Skin epidermis (tissue), 12 donors: ENCODE results near the gene PSD2.
A peak's percentile ranks its signal among the peaks of the same experiment; 100 is the strongest.

ENCODE experiments used
- H3K27ac ChIP-seq, 21 experiments: fragments of 200-600 bp; sonication (generic) in 11 of 21; one replicate each; pipeline ENCODE4 v1.5.0; 2020; ENCODE audit warnings: mild to moderate bottlenecking in 3 of 21, inconsistent platforms in 2 of 21, moderate library complexity in 2 of 21
- H3K4me3 ChIP-seq, 7 experiments: fragments of 200-600 bp; sonication (generic) in 2 of 7; one replicate each; pipeline ENCODE4 v1.5.0; 2020; ENCODE audit warnings: inconsistent platforms in 2 of 7, mild to moderate bottlenecking in 2 of 7, moderate library complexity in 1 of 7

The PSD2 gene

DNA sequence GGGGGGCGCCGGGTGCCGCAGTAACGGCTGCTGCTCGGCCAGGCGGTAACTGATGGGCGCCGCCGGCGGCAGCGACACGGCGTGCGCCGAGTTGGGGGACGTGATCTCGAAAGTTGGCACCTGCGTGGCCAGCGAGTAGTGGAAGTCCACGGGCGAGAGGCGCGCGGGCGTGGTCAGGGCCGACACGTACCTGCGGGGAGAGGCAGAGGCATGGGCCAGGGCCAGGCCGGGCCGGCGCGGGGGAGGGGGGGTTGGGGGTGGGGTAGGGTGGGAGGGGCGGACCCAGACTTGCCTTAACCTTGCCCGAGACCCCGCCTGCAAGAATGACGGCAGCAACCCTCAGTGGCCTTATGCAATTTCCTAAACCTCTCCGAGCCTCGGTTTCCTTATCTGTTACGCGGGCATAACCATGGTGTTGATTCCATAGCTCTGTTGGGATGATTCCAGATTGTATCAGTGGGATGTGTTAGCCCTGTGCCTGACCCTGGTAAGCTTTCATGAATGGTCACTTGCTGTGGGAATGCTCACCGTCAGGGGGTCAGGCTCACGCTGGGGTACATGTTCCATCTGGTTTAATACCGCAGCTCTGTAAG is 53.0 kb downstream of the PSD2 start:
- peak overlapping the region; percentile 39 to 63 (median 45) for H3K4me3 ChIP-seq

DNA sequence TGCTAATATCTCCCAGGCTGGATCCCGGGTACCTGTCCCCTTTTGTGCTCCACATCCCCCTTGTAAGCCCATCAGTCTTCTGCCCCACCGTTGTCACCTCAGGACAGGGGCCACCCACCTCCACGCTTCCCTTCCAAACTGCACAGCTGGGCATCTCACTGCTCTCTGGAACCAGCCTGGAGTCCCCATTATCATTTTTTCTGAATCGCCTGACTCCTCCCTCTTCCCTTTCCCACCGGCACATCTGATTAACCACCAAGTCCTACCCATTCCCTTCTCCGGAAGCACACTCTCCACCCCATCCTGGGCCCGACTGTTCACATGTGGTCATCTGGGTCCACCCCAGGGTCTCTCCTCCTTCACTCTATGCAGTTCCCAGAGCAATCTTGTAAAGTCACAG is 53.9 kb downstream of the PSD2 start:
- Histone ChIP-seq H3K27ac (peak overlapping the region in 3 of 21 experiments; percentile 3 to 86 (median 79)), H3K4me3 (no peak overlapping the region)

More for the DNA sequence above, 53.0 kb downstream of the PSD2 start:
- H3K27ac ChIP-seq: peak overlapping the region in 13 of 21 experiments; percentile 33 to 86 (median 68)

DNA sequence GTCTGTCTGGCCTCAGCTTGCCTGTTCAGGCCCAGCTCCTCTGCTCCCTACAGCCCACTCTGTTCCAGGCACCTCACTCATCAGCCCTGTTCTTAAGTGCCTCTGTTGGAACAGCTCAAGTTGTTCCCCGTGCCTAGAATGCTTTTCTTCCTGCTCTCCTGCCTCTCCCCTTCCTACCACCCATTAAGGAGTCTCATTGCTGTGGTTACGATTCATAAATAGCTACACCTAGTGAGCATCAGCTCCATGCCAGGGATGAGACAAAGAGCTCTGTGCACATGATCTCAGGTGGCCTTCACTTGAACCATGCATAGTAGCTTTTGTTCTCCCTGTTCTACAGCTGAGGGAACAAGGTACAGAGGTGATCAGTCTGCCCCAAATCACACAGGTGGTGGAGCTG is 54.3 kb downstream of the PSD2 start:
- Histone ChIP-seq H3K4me3 (no peak overlapping the region), H3K27ac (peak overlapping the region in 3 of 21 experiments; percentile 3 to 86 (median 34))

DNA sequence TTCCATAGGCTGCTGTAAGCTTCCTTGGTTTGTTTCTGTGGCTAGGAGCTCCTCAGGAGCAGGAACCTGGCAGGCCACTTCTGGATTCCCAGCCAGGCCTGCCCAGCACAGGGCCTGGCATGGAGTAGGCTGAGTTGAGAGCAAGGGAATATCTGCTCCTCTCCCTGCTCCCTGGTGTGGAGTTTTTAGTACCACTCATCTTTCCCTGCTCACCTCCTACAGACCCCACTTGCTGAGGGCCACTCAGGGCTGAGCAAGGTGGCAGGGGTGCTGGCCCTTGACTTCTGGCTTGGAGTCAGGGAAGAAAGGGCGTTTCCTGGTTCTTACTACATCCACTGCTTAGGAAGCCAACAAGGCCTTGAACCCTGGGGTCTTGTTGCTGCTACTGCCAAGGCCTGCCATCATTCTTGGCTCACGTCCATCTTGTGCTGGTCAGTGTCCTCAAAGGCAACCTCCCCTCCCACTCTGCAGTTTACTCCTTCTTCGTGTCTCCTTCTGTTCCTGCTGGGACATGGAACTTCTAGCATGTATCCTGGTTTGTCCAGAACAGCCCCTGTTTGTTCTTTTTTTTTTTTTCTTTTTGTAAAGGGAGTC is 54.9 kb downstream of the PSD2 start:
- Histone ChIP-seq H3K27ac (peak overlapping the region in 1 of 21 experiments; percentile 34), H3K4me3 (no peak overlapping the region)

GRCh38 chr5:139851558-139851957 is 56.0 kb downstream of the PSD2 start:
- no peak overlapping the region for H3K27ac ChIP-seq
- no peak overlapping the region for H3K4me3 ChIP-seq

GRCh38 chr5:139852696-139853095 is 57.1 kb downstream of the PSD2 start:
- Histone ChIP-seq H3K4me3 (no peak overlapping the region), H3K27ac (no peak overlapping the region)

GRCh38 chr5:139854029-139854605 is 58.5 kb downstream of the PSD2 start:
- H3K4me3 ChIP-seq: no peak overlapping the region
- H3K27ac ChIP-seq: no peak overlapping the region

DNA sequence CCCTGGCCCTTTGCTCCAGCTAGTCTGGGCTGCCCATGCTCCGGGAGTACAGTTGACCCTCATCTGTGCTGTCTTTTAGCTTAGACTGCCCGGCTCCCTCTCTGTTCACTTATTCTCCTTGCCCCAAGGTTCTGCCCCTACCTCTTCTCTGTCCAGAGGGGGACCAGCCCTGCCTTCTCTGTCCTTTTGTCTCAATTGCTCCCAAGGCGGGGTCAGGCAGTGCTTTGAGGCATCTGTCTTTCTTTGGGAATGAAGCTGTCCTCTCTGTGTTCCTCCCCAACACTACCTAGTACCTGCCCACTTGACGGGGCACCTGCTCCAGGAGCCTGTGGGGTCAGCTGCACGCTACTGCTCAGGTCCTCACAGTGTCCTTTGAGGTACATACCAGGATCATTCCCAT is 59.3 kb downstream of the PSD2 start:
- Histone ChIP-seq H3K27ac (no peak overlapping the region), H3K4me3 (no peak overlapping the region)

DNA sequence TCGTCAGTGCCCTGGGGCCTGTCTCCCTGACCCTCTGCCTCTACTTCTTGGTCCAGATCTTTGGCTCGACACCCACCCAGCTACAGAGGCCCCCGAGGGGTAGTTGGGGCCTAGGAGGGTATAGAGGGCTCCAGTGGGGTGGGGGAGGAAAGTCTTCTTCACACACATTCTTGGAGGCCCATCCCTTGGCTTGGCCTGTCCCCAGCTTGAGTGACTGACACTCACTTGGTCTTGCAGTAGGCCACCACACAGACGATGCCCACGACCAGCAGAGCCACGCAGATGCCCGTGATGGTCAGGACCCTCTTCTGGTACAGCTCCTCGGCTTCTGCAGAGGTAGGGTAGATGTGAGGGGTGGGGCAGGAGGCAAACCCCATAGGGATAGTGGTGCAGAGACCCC is 59.8 kb downstream of the PSD2 start:
- H3K27ac ChIP-seq: no peak overlapping the region
- H3K4me3 ChIP-seq: no peak overlapping the region

GRCh38 chr5:139855946-139856540 is 60.4 kb downstream of the PSD2 start:
- Histone ChIP-seq H3K4me3 (no peak overlapping the region), H3K27ac (no peak overlapping the region)

DNA sequence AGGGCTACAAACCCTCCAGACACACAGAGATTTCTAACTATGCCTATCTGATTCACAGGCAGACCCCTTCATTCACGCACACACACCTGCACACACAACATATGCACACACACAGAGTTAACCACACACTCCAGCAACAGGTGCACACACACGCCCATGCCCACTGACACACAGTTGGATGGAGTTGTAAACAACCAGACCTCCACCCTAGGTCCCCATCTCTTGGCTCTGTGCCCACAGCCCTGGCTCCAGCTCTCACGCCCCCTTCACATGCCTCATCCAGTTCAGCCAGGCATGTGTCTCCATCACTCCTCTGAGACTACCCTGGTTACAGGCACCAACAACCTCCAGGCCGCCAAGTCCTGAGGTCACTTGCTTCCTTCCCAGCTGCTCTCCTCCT is 61.1 kb downstream of the PSD2 start:
- H3K27ac ChIP-seq: no peak overlapping the region
- H3K4me3 ChIP-seq: no peak overlapping the region

- Histone ChIP-seq H3K4me3 (no peak overlapping the region), H3K27ac (no peak overlapping the region)
Measured at GRCh38 chr5:139859013-139859412, 63.4 kb downstream of the PSD2 start.

DNA sequence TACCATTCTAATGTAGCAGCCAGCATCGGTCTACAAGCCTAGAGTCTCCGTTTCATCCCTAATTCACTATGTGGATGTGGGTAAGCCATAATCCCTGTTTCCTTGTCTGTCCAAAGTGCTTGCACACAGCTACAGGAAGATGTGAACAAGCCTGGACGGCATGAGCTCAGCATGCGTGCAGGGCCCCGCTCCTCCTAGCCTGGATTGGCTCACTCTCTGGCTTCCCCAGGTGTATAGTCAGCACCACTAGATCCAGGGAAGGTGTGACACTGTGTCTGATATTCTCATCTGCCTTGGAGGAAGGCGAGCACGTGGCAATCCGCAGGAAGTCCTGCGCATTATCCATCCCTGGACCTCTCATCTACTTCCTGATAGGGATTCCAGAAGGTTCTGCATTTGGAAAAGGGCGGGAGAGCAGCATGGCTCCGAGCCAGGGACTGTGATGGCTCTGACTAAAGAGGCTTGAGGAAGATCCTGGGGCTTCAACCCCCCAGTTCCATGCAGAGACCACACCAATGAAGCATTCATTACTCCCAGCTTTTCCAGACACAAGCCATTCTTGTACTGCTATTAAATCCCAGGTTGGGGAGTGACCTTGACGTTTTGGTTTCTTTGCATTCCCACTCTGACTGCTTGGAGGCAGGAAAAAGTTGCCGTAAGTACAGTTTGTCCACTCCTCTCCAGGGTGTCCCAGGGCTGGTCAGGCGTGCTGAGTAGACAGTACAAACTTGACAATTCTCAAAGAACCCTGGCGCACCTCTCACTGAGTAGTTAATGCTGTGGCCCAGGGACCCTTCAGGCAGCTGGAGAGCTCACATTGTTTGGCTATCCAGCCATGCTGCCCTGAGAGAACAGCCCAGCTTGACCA is 65.6 kb downstream of the PSD2 start:
- Histone ChIP-seq H3K27ac (no peak overlapping the region), H3K4me3 (no peak overlapping the region)

GRCh38 chr5:139861889-139862207 is 66.2 kb downstream of the PSD2 start:
- no peak overlapping the region for H3K27ac ChIP-seq
- no peak overlapping the region for H3K4me3 ChIP-seq

DNA sequence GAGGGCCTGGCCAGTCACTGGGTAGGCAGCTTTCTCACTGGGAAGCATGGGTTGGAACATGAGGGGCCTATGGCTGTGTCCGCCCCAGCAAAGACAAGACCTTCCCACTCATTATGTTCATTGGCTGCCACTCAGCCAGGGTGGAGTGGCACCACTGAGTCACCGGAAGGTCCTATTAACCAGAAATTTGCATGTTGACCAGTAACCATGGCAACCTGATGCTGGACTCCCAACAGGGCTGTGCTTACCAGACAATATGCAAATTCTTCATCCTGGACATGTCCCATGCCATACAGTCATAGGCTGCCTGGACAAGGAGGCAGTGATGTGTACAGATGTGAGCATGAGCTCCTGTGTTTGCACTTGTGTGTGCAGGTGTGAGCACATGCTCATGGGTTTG is 66.7 kb downstream of the PSD2 start:
- Histone ChIP-seq H3K4me3 (no peak overlapping the region), H3K27ac (no peak overlapping the region)

DNA sequence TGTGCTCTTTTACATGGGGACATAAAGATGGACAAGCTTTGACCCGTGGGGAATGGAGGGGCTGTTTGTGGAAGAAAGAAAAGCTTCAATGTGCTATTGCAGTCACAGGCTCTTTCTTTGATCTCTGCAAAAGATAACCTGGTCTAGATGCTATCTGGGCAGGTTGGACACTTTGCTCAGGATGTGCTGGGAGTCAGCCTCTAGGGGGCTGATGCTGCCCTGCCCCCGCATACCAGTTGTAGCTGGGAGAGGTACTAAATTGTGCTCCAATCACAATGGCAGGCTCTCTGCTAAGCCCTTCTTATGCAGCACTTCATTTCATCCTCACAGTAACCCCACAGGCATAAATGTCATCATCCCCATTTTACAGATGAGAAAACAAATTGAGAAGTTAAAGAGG is 67.2 kb downstream of the PSD2 start:
- Histone ChIP-seq H3K4me3 (no peak overlapping the region), H3K27ac (no peak overlapping the region)

- no peak overlapping the region for H3K27ac ChIP-seq
- H3K4me3 ChIP-seq: no peak overlapping the region
Measured at GRCh38 chr5:139863361-139863760, 67.8 kb downstream of the PSD2 start.

- Histone ChIP-seq H3K4me3 (no peak overlapping the region), H3K27ac (no peak overlapping the region)
Measured at GRCh38 chr5:139863855-139864558, 68.4 kb downstream of the PSD2 start.

GRCh38 chr5:139864716-139865483 is 69.3 kb downstream of the PSD2 start:
- H3K27ac ChIP-seq: no peak overlapping the region

More at GRCh38 chr5:139864716-139865483, 69.3 kb downstream of the PSD2 start:
- H3K4me3 ChIP-seq: no peak overlapping the region
